NCI-H82 treated with DMSO at 0.1 percent for 48 hours (cell line): ENCODE data around the gene LRIT1.

Experiments
- DNase-seq: peaks from one replicate; lab custom pipeline; 2025; ENCODE audit not compliant: unreplicated experiment; lab: John Stamatoyannopoulos, UW

Gene LRIT1

DNA sequence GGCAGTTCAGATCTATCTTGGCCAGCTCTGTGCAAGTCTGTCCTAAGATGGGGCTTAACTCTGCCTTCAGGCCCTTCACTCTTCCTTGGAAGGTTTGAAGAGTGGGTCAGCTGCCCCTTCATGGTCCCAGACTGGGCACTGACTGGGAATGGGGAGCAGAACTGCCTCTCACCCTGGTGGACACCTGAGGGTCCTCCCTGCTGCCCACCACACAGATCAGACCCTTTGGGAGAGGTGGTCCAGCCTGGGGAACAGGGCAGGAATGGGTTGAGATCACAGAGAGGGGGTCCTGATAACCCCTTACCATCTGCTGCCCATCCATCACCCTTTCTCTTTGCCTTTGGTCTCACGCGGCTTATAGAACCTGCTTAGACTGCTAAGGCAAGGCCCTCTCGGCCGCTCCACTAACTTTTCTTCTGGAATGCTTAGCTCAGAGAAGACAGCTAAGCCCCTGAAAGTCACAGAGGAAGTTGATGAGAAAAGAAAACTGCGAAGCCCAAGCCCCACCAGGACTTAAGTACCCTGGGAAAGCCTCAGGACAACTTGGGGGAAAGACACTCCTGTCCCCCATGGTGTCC is 47.4 kb downstream of the LRIT1 start:
- no peak for DNase-seq

DNA sequence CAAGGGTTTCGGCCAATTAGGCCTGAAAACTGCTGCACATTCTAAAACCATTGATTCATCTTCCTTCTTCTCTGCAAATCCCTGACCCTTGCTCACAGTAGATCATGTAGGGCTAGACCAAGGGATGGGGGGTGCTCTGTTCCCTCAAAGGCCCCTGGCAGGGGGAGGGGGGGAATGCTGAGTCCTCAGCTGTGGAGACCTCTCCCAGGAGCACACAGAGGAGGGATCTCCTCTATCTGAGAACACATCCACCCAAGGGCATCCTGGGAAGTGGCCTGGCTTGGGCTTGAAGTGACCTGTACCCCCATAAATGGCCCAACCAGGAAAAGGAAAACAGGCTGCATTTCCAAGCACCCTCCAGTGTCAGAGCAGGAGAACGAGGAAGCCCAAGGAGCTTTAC is 48.0 kb downstream of the LRIT1 start:
- no peak for DNase-seq

DNA sequence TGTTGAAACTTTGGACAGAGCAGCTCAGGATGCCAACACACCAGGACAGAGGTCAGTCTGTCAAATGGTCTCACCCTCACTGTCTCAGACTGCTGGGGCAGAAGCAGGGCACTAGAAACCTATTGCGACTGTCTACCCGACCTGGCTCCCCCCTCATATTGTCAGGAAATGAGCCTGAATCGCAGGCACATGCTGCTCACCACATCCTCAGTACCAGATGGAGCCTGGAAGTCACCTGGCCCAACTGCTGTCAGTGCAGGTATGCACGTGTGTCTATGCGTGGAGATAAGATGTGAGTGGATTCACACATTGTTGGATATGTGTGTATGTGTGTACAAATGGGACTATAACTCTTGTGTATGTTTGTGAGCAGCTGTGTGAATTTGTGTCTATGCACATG is 50.2 kb downstream of the LRIT1 start:
- no peak for DNase-seq

DNA sequence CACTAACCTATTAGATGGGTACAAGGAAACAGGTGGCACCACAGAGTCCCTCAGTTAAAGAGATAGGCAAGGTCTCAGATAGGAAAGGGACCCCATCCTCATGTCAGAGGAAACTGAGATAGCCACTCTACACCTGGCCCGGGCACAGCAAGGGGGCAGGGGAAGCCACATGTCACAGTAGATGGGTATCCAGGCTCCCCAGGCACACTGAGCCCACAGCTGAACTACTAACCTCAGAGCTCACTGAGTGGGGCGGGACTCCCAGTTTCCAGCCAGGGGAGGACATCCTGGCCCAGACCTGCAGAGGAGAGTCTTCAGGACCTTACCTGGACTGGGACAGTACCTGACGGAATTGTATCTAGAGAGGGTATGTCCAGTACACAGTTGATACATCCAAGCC is 50.7 kb downstream of the LRIT1 start:
- no peak for DNase-seq

DNA sequence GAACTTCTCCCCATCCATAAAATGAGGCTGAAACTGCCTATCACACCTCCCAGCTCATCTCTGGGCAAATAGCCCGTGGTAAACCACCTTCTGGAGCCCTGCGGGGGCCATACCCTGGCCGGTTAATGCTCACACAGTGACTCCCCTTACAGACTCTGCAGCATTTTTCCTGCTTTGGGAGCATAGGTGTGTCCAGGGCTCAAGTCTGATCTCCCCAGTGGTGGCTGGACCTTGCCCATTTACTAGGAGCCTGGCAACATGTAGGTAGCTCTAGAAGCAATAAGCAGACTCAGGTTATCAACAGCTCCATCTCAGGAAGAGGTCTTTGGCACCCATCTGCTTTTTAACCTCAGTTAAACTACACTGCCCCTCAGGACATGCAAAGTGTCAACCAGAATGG is 52.5 kb downstream of the LRIT1 start:
- no peak for DNase-seq

DNA sequence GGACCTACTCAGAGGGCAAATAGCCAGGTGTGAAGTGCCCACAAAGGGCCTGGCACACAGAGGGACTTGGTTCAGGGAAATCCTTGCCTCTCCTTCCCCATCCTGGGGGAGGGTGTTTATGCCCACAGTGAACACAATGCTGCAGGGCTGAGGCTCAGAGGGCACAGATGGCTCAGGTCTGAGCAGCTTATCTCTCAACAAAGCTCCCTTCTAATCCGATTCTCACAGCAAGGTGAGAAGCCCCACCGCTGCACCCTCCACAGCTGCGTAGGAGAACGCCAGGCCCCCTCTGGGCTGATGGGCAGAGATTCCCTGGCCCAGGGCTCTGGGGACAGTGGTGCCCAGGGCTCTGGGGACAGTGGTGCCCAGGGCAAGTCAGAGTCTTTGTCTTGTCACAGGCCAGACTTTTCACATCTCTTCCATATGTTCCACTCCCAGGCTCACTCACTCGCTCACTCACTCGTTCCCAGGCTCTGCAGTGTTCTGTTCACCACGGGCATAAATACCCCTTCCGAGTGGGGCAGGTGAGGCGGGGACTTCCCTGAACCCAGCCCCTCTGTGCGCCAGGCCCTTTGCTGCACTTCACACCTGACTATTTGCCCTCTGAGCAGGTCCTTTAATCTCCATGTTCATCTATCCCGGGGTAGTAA is 55.7 kb downstream of the LRIT1 start:
- DNase-seq = peak; percentile 91

DNA sequence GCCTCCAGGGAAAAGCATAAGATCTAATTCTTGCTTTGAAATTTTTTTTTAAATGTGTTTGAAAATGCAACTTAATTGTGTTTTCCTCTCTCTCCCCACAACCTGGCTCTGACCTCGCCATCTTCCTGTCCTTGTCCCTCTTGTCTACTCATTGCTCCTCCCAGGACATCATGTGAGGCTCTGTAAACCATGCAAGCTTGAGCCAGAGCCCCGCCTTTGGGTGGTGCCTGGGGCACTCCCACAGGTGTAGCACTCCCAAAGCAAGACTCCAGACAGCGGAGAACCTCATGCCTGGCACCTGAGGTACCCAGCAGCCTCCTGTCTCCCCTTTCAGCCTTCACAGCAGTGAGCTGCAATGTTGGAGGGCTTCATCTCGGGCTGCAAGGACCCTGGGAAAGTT is 56.8 kb downstream of the LRIT1 start:
- DNase-seq = no peak

DNA sequence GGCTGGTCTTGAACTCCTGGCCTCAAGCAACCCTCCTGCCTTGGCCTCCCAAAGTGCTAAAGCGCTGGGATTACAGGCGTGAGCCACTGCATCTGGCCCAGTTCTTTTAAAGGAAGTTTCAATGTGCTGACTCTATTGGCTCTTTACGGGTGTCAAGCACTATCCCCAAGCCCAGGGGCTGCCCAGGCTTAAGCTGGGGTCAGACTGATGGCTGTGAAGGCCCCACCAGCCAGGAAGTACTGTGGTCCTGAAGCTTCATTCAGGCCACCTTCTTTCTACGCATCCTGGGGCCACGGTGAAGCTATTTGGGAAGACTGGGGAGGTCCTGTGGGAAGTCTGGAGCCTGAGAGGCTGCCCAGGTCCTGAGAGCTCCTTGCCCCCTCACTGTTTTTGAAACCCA is 59.7 kb downstream of the LRIT1 start:
- no peak for DNase-seq
